Endothelial cell of umbilical vein (primary cell): ENCODE results near the gene PAGR1.
A peak's percentile ranks its signal among the peaks of the same experiment; 100 is the strongest.

Experiments
- CTCF ChIP-seq, 2 donors: IDR thresholded peaks; 1 replicate in 1 of 2; 2 replicates in 1 of 2; pipeline ENCODE4 v1.5.1; 2011; ENCODE audit warnings: low read length in 2 of 2, mild to moderate bottlenecking in 2 of 2, moderate library complexity in 2 of 2, control low read depth in 1 of 2, inconsistent platforms in 1 of 2, low read depth in 1 of 2; ENCODE audit not compliant: insufficient read depth in 1 of 2; ENCODE audit errors: extremely low read depth in 1 of 2
- POLR2A ChIP-seq: IDR thresholded peaks from 2 replicates; pipeline ENCODE4 v1.6.1; 2012; ENCODE audit warnings: low read depth, mild to moderate bottlenecking, control low read depth, low read length
- POLR2AphosphoS5 ChIP-seq: IDR thresholded peaks from 2 replicates; pipeline ENCODE4 v1.6.1; 2012; ENCODE audit warnings: low read depth, mild to moderate bottlenecking, control low read depth, low read length, moderate library complexity; ENCODE audit not compliant: insufficient read depth

- TF ChIP-seq CTCF (IDR thresholded peaks at IDR 0.05; ENCODE audit: extremely low read depth in 1 of 2, insufficient read depth in 1 of 2, low read depth in 1 of 2, low read length in 2 of 2) (peak in 1 of 2 donors; percentile 21), POLR2A (peak; percentile 39), POLR2AphosphoS5 (no peak)
These were observed 916 bp downstream of the PAGR1 start for GRCh38 chr16:29816694-29817441.
